CMK (cell line): ENCODE data around the gene OR8D1.

Experiments
- DNase-seq: peaks from one replicate; pipeline ENCODE4 v3.0.0-alpha.2; 2010; ENCODE audit warnings: low read depth

Gene OR8D1

GRCh38 chr11:124313849-124314248 is at the start of gene OR8D1:
TSS of gene OR8D1 (minus strand) at chr11:124313949. CDS start at chr11:124310766, 3,183 bp downstream.
- DNase-seq, result no peak

- no peak for DNase-seq
Measured at GRCh38 chr11:124359566-124359965, 45.8 kb upstream of the OR8D1 start.

GRCh38 chr11:124346311-124346955 is 32.7 kb upstream of the OR8D1 start:
- no peak for DNase-seq

- no peak for DNase-seq
Measured at GRCh38 chr11:124344346-124344745, 30.6 kb upstream of the OR8D1 start.

GRCh38 chr11:124340142-124340447 is 26.3 kb upstream of the OR8D1 start:
- DNase-seq, result no peak

- DNase-seq, result no peak
Measured at GRCh38 chr11:124339396-124340141, 25.8 kb upstream of the OR8D1 start.

- DNase-seq, result no peak
Measured at GRCh38 chr11:124331873-124332272, 18.1 kb upstream of the OR8D1 start.

- no peak for DNase-seq
Measured at GRCh38 chr11:124329787-124330478, 16.2 kb upstream of the OR8D1 start.

- no peak for DNase-seq
Measured at GRCh38 chr11:124327775-124328174, 14.0 kb upstream of the OR8D1 start.

GRCh38 chr11:124322356-124322755 is 8.6 kb upstream of the OR8D1 start:
- no peak for DNase-seq

GRCh38 chr11:124320097-124320496 is 6.3 kb upstream of the OR8D1 start, which contains the start of gene OR8D2:
TSS of gene OR8D2 (minus strand) at chr11:124320197. CDS start at chr11:124320197, 0 bp downstream.
- DNase-seq, result no peak

- no peak for DNase-seq
Measured at GRCh38 chr11:124315052-124315451, 1.3 kb upstream of the OR8D1 start.

- no peak for DNase-seq
Measured at GRCh38 chr11:124313131-124313530, 618 bp downstream of the OR8D1 start.

GRCh38 chr11:124311670-124312069 is 2.1 kb downstream of the OR8D1 start:
- no peak for DNase-seq

- DNase-seq, result no peak
Measured at GRCh38 chr11:124311269-124311668, 2.5 kb downstream of the OR8D1 start.

GRCh38 chr11:124310721-124311120 is 3.0 kb downstream of the OR8D1 start:
- DNase-seq, result no peak

- DNase-seq, result no peak
Measured at GRCh38 chr11:124307093-124307492, 6.7 kb downstream of the OR8D1 start.

- DNase-seq, result no peak
Measured at GRCh38 chr11:124302347-124303125, 11.2 kb downstream of the OR8D1 start.

GRCh38 chr11:124301548-124301947 is 12.2 kb downstream of the OR8D1 start:
- DNase-seq, result no peak

GRCh38 chr11:124297921-124298320 is 15.8 kb downstream of the OR8D1 start:
- no peak for DNase-seq

GRCh38 chr11:124296016-124296415 is 17.7 kb downstream of the OR8D1 start:
- DNase-seq, result no peak

- DNase-seq, result no peak
Measured at GRCh38 chr11:124294687-124295086, 19.1 kb downstream of the OR8D1 start.
